ENCODE results near the gene MRPL49.

The MRPL49 gene

DNA sequence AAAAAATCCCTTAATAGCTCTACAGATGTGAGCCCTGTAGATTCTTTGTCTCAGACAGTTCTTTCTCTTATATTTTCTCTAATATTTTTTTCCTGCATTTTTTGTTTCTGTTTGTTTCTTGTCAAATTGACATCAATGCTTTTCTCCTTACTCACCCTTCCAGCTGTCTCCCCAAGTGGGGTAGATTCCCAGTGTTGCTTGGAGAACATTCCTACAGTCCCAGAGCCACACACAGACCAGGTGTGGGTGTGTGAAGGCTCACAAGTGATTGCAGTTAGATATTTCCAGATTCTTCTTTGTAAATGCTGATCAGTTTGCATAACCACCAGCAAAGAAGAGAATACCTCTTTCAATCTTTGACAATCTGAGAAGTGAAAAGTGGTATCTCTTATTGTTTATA, 18.6 kb upstream of the MRPL49 start:
- no peak for DNase-seq

DNA sequence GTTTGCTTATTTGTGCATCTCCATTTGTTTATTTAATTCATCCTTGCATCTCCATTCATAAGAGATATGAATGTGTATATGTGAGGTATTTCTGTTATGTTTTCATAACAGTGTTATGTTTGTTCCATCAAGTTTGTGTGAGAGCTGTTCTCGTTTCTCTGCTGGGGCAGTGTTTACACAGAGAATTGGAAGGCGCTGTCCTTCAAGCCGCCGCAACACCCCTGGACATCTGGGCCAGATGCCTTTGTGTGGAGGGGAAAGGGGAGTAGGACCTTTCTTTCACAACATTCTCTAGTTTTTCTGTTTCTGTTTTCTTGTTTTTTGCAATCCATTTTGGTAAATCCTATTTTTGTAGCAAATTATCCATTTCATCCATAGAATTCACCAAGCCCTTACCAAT, 17.5 kb upstream of the MRPL49 start:
- no peak for DNase-seq

DNA sequence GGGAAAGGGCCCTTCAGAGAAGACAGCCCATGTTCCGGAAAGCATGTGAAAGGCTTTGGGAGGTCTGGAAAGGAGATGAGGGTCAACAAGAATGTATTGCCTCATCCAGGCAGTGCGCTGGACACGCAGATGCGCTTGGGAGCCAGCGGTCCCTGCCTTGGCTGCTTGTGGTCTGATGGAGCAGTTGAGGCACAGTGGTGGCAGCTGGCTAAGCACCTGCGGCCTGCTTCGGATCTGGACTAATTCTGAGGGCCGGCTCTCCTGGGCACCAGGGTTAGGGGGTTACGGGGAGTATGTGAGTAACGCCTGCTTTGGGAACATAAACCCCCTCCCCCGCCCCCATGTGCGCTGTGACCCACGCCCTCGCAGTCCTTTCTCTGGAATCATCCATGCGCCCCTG, 15.0 kb upstream of the MRPL49 start:
- no peak for DNase-seq

DNA sequence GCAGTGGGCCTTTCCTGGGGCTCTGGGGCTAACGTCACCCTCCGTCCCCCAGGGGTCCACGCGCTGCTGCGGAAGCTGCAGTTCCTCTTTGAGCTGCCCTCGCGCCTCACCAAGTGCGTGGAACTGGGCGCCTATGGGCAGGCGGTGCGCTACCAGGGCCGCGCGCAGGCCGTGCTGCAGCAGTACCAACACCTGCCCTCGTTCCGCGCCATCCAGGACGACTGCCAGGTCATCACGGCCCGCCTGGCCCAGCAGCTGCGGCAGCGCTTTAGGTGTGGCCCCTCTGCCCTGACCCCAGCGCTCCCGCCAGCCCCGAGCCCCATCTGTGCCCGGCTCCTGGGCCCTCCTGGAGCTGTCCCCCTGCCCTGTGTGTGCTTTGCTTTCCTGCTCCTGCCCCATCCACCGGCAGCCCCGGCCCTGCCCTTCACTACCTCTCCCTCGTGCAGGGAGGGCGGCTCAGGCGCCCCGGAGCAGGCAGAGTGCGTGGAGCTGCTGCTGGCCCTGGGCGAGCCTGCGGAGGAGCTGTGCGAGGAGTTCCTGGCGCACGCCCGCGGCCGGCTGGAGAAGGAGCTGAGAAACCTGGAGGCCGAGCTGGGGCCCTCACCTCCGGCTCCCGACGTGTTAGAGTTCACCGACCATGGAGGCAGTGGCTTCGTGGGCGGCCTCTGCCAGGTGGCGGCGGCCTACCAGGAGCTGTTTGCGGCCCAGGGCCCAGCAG, 14.2 kb upstream of the MRPL49 start:
- DNase-seq = no peak

DNA sequence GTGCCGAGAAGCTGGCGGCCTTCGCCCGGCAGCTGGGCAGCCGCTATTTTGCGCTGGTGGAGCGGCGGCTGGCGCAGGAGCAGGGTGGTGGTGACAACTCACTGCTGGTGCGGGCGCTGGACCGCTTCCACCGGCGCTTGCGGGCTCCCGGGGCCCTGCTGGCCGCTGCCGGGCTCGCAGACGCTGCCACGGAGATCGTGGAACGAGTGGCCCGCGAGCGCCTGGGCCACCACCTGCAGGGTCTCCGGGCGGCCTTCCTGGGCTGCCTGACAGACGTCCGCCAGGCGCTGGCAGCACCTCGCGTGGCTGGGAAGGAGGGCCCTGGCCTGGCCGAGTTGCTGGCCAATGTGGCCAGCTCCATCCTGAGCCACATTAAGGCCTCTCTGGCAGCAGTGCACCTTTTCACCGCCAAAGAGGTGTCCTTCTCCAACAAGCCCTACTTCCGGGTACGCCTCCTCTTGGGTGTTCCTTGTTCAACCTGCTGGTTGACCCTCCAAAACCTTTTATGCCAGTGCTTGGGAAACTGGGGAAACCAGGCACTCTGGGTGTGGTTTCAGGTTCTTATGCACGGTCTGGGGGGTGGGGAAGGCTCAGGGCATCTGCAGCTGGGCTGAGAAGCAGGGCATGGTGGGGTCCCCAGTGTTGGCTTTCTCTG, 13.5 kb upstream of the MRPL49 start:
- no peak for DNase-seq

DNA sequence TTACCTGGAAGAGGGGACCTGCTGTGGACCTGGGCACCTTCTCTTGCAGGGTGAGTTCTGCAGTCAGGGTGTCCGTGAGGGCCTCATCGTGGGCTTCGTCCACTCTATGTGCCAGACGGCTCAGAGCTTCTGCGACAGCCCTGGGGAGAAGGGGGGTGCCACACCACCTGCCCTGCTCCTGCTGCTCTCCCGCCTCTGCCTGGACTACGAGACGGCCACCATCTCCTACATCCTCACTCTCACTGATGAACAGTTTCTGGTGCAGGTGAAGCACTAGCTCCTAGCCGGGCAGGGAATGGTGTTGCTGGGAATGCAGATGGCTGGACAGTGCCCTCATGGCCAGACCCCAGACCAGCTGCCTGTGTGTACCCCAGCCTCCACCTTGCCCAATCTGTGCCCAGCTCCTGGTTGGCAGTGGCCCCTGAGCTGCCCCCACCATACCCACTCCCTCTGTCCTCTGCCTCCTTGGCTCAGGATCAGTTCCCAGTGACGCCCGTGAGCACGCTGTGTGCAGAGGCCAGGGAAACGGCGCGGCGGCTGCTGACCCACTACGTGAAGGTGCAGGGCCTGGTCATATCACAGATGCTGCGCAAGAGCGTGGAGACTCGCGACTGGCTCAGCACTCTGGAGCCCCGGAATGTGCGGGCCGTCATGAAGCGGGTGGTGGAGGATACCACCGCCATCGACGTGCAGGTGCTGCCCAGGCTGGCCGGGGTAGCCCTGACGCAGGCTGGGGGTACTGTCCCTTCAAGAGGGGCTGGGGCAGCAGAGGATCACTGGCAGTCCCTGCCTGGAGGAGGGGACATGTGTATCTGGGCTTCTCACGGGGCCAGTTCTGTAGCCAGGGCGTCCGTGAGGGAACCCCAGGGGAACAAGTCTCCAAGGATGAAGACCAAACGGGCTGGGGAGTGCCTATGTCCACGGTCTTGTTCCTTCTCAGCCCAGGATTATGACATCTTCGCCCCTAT, 12.6 kb upstream of the MRPL49 start:
- DNase-seq = no peak

DNA sequence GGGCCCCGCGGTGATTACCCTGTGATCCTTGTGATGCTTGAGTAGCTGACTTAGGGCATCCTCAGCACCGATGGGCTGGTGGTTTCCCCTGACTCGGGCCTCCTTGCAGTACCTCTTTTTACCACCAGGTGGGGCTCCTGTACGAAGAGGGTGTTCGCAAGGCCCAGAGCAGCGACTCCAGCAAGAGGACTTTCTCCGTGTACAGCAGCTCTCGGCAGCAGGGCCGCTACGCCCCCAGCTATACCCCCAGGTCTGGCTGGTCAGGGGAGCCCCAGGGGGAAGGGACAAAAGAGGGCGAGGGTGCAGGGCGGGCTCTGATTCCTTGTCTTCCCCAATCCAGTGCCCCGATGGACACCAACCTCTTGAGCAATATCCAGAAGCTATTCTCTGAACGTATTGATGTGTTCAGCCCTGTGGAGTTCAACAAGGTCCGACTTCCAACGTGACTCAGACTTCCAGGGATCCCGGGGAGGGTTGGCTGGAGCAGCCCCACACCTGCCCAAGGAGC, 11.7 kb upstream of the MRPL49 start:
- peak; percentile 72 for DNase-seq

DNA sequence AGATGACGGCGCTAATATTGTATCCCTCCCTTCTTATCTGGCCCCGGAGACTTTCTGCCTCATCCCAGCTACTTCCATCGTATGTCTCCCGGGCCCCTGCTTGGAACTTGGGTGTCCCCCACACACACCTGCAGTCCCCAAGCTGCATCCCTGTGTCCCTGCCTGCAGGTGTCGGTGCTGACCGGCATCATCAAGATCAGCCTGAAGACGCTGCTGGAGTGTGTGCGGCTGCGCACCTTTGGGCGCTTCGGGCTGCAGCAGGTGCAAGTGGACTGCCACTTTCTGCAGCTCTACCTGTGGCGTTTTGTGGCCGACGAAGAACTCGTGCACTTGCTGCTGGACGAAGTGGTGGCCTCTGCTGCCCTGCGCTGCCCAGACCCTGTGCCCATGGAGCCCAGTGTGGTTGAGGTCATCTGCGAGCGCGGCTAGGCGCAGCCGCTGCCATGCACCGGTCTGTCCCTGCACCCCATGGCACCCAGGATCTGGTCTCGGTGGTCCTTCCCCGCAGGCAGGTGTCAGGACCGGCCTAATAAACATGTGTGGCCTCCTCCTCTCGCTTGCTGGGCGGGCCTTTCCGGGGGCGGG, 10.9 kb upstream of the MRPL49 start:
- no peak for DNase-seq

DNA sequence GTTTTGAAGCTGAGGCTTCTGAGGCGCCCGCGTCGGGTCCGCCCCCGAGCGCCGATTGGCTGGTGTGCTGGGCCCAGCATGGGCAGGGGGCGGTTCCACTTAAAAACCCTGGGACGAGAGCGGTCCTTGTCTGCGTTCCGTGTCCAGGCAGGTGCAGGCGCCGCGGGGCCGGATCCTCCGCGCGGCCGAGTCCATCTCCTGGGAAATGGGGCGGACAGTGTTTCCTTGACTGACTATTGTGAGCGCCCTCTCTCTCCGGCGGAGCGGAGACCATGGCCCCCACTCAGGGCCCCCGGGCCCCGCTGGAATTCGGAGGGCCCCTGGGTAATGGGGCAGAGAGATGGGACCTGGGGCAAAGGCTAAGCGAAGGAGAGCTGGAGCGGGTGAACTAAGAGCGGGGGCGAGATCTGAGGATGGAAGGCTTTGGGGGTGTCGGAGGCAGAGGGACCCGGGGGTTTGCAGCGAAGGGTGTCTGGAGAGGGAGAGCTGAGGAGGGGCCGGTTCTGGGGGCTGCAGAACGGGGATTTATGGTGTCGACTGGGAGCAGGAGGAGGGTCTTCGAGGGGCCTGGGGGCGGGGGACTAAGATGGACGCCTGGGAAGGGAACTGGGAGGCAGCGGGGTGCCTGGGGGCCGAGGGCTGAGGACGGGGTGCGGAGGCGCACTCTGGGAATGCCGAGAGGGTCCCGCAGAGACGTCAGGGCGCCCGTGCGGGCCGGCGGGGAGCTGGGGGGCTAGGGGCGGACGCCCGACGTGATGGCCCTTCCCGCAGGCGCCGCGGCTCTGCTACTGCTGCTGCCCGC, 10.2 kb upstream of the MRPL49 start, which contains the start of gene TM7SF2:
TSS of gene TM7SF2 (plus strand) at position 129 of the 802 bp plus-strand sequence. CDS start at position 273, 144 bp downstream.
- peak; percentile 94 for DNase-seq

DNA sequence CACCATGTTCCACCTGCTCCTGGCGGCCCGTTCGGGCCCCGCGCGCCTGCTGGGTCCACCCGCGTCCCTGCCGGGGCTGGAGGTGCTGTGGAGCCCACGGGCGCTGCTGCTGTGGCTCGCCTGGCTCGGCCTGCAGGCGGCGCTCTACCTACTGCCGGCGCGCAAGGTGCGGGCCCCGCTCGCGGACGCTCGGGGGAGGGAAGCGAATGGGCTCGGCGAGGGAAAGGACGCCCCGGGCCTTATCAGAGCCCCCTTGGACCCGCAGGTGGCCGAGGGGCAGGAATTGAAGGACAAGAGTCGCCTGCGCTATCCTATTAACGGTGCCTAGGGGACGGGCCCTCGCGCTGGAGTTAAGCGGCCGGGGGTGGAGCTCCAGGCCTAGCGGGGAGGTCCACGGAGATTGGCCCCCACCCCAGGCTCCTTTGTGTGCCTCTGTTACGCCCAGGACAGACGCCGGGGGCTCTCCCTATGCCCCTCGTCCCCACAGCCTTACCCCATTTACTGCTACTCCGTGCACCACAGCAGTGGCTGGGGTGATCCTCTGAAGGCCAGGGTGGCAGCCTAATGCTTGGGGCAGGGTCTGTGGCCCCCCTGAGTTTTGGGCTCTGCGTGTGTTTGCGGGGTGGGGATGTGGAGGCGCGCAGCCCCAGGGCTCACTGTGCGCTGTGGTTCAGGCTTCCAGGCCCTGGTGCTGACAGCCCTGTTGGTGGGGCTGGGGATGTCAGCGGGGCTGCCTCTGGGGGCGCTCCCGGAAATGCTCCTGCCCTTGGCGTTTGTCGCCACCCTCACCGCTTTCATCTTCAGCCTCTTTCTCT, 9.4 kb upstream of the MRPL49 start:
- DNase-seq = peak; percentile 38

DNA sequence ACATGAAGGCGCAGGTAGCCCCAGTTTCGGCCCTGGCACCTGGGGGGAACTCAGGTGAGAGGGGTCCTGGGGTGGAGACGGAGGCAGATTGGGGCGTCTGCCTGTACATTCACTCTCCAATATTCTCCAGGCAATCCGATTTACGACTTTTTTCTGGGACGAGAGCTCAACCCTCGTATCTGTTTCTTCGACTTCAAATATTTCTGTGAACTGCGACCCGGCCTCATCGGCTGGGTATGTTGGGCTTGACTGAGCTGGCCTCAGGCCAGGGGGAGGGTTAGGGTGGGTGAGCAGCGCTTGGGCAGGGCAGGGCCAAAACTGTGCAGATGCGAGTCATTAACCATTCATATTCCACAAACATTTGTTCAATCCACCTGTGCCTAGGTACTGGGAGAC, 8.8 kb upstream of the MRPL49 start:
- peak; percentile 41 for DNase-seq

DNA sequence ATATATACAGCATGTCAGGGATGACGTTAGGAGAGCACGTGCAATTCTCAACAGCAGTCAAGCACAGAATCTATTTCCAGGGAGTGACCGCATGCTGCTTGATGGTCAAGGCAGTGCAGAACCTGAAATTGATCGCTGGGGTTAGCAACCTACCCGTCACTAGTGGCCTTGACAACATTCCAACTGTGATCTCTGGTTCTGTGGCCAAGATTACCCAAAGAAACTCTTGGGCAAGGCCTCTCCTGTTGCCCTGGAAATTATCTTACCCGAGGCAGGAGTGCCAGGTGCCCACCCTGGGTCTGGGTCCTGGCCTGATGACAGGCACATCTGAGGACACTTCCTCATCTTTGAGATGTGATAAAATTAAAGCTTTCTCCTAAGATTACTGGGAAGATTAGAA, 8.3 kb upstream of the MRPL49 start:
- no peak for DNase-seq

DNA sequence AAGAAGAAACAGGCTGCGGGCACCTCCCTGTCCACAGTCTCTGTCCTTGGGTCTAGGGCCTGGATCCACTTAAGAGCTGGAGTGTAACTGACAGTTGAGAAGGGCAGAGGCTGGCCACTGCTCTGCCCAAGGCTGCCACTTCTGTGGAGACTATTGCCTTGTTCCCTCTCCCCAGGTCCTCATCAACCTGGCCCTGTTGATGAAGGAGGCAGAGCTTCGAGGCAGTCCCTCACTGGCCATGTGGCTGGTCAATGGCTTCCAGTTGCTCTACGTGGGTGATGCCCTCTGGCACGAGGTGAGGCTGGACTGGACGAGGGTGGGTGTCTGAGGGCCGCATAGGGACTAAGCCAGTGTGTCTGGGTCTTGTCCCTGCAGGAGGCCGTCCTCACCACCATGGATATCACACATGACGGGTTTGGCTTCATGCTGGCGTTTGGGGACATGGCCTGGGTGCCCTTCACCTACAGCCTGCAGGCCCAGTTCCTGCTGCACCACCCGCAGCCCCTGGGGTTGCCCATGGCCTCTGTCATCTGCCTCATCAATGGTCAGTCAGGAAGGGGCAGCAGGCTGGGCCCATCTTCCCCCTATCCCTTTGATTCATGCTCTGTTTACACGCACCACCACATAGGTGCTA, 7.5 kb upstream of the MRPL49 start:
- DNase-seq = no peak

DNA sequence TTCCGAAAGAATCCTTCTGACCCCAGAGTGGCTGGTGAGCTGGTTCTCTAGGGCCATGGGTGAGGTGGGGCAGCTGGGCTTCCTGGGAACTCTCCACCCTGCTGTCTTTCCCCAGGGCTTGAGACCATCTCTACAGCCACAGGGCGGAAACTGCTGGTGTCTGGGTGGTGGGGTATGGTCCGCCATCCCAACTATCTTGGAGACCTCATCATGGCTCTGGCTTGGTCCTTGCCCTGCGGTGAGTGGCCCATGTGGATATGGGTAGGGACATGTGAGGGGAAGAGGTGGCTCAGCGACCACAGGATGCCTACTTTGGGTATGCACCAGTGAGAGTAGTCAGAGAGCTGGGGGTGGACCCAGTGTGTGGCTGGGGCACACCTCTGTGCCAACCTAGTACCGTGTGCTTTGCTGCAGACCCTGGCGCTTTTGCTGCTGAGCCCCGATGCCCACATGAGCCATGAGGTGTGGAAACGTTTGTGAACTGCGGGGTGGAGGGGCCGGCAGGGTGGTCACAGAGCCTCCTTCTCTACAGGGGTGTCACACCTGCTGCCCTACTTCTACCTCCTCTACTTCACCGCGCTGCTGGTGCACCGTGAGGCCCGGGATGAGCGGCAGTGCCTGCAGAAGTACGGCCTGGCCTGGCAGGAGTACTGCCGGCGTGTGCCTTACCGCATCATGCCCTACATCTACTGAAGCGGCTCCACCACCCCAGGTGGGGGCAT, 6.6 kb upstream of the MRPL49 start:
- DNase-seq = no peak

DNA sequence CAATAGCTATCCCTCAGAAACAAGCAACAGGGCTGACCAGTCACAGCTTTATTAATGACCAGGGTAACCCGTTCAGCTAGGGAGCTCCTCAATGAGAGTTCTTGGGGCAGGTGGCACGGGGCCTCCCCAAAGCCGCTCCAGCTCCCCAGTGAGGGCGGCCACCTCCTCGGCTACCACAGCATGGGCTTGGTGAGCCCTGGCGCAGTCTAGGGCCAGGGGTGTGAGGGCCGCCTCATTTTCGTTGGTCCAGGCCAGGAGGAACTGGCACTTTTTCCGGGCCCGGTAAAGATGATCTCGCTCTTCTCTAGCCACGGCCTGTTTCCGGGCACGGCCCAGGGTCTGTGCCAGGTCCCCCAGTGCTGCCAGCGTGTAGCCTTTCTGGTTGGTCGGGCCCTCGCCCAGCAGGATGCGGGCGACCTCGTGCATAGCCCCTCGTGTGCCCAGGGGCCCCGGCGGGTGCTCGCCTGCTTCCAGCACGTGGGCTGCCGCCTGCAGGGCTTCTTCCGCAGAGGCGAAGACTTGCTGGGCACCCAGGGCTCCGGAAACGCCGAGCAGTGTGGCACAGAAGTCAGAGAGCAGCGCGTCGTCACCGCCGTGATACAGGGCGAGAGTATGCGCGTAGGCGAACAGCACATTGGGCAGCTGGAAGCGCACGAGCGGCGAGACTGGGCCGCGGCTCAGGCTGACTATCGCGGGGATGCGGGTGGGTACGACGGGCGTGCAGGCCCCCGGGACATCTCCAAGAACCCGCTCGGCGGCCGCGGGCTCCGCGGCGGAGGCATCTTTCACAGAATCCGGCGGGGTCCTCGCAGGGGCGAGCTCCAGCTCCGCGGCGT, 5.5 kb upstream of the MRPL49 start:
- peak; percentile 7 for DNase-seq

DNA sequence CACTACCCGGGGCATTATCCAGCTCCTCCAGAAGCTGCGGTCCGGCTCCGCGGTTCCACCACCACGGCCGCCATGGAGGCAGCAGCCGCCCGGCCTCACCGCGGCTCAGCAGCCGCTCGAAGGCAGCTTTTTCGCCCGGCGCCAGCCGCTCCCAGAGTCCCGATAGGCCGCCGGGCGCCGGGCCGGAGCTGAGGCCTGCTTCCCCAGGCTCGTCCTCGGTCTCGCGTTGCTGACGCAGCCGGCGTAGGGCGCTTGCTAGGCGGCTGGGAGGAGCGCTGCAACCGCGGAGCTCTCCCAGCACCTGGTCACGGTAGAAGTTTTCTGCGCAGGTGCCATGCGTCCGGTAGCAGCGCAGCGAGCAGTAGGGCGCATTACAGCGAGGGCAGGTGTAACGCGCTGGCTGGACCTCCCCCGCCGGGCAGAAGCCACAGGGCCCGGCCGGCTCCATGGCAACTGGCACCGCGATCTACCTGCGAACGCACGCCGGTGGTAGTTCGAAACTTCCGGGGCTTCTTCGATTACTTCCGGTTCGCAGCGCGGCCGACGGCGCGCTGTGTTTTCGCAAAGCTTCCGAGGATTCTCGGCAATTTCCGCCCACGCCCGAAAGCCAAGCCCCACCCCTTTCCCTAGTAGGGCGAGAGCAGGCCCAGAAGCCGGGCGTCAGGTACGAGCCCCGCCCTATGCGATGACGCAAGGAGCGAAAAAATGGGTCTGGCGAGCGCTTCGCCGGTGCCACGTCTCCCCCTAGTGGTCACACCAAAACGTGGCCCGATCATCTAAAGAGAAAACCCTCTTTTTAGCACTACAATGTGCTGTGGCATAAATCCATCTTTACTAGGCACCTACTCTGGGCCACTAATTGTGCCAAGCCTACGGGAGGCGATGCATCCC, 4.7 kb upstream of the MRPL49 start, which contains the start of gene ZNHIT2:
TSS of gene ZNHIT2 (minus strand) at position 496 of the 891 bp plus-strand sequence. CDS start at position 448, 48 bp downstream.
- peak; percentile 98 for DNase-seq

DNA sequence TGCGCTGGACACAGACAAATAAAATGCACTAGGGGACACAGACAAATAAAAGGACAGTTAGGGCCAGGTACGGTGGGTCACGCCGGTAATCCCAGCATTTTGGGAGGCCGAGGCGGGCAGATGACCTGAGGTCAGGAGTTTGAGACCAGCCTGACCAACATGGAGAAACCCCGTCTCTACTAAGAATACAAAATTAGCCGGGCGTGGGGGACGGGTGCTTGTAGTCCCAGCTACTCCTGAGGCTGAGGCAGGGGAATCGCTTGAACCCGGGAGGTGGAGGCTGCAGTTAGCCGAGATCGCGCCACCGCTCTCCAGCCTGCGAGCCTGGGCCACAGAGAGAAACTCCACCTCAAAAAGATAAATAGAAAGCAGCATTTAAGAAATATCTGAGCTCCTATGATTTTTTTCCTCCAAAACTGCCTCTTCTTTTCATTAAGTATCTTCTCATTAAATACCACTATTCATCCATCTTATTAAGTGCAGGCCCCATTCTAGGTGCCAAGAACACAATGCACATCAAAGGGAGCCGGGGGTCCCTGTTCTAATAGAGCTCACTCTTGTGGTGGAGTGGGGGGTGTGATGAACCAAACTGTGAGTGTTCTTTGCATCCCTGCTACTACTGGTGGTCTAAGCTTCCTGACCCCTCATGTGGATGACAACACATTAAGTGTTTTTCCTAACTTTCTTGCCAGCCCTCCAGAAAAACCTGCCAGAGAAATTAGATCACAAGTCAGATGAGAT, 3.9 kb upstream of the MRPL49 start:
- no peak for DNase-seq

Data from NCI-H1105 treated with DMSO at 0.1 percent for 48 hours (cell line).